A549 (cell line): ENCODE measurements around the gene FBLN1. TPM values are rescaled to one million over a fixed set of nuclear protein-coding genes. Genes with fewer than 3 reads are reported as not detected.
"Not testable (repeated sequence)": the region's sequence is repeated elsewhere in the genome, so short reads cannot be mapped to it uniquely, and the experiment has no call there.

Experiments
- ATAC-seq, 2 experiments: fragments of 200-7000 bp in 1 of 2; fragments of >200 bp in 1 of 2; cut with Nextera tagmentation in 1 of 2; cut with Tn5 transposase in 1 of 2; 3 replicates each; pipeline versions ENCODE4 v1.8.0 to v1.9.1; 2018 to 2020; ENCODE audit warnings: mild to moderate bottlenecking in 1 of 2, moderate library complexity in 1 of 2
- CTCF ChIA-PET: fragments of 300-600 bp; sonication (Branson Sonifier 250); formaldehyde crosslinking; extraction: SDS; loops from one replicate; lab custom pipeline; 2021; ENCODE audit warnings: antibody characterized with exemption, inconsistent platforms; lab: Yijun Ruan, JAX
- POLR2A ChIA-PET: fragments of 350-600 bp; formaldehyde crosslinking; extraction: SDS; loops from one replicate; lab custom pipeline; 2021; ENCODE audit warnings: antibody characterized with exemption, inconsistent platforms; lab: Yijun Ruan, JAX
- DNase-seq, 2 experiments: peaks; one replicate each; pipeline versions ENCODE4 v3.0.0 to v3.0.0-alpha.2; 2011 to 2016; ENCODE audit warnings: low read depth in 1 of 2, low spot score in 1 of 2
- FAIRE-seq: peaks from 2 replicates; lab custom pipeline; 2011; peaks lifted over from hg19 to GRCh38; lab: Jason Lieb, UNC
- H3K27ac ChIP-seq, 2 experiments: fragments of >200 bp; sonication (Bioruptor Twin); formaldehyde crosslinking; 3 replicates each; pipeline ENCODE4 v1.5.1; 2016 to 2017
- H3K4me1 ChIP-seq: fragments of >200 bp; sonication (Bioruptor Twin); formaldehyde crosslinking; 3 replicates; pipeline ENCODE4 v1.6.1; 2016
- H3K4me2 ChIP-seq: fragments of >200 bp; sonication (Bioruptor Twin); formaldehyde crosslinking; 3 replicates; pipeline ENCODE4 v1.6.1; 2016
- H3K4me3 ChIP-seq: fragments of >200 bp; sonication (Bioruptor Twin); formaldehyde crosslinking; 3 replicates; pipeline ENCODE4 v1.5.1; 2016
- H3K9me3 ChIP-seq: fragments of >200 bp; sonication (Bioruptor Twin); formaldehyde crosslinking; 3 replicates; pipeline ENCODE4 v1.6.1; 2016
- EP300 ChIP-seq, 2 experiments: fragments of >200 bp; sonication (Bioruptor Twin); formaldehyde crosslinking; IDR thresholded peaks; 2 replicates in 1 of 2; 3 replicates in 1 of 2; pipeline ENCODE4 v1.6.1; 2016 to 2017
- ESRRA ChIP-seq: fragments of 150-350 bp; IDR thresholded peaks from 2 replicates; pipeline ENCODE4 v1.6.1; 2014; ENCODE audit warnings: mild to moderate bottlenecking, low read length, borderline replicate concordance
- FOSB ChIP-seq: fragments of 250-450 bp; sonication (Bioruptor Pico); IDR thresholded peaks from 2 replicates; pipeline ENCODE4 v1.5.0; 2020; ENCODE audit warnings: mild to moderate bottlenecking, moderate library complexity
- HDAC2 ChIP-seq: fragments of 200-600 bp; sonication (generic); IDR thresholded peaks from 2 replicates; pipeline ENCODE4 v1.6.1; 2016
- JUN ChIP-seq, 2 experiments: fragments of >200 bp; sonication (Bioruptor Twin); formaldehyde crosslinking; IDR thresholded peaks; 2 replicates in 1 of 2; 3 replicates in 1 of 2; pipeline ENCODE4 v1.6.1; 2016 to 2017
- KDM1A ChIP-seq: fragments of 200-600 bp; sonication (generic); IDR thresholded peaks from 2 replicates; pipeline ENCODE4 v1.6.1; 2016; ENCODE audit warnings: low read depth, mild to moderate bottlenecking
- MAZ ChIP-seq: fragments of 150-350 bp; IDR thresholded peaks from 2 replicates; pipeline ENCODE4 v1.6.1; 2014; ENCODE audit warnings: antibody characterized with exemption, low read depth, low read length, borderline replicate concordance
- NFE2L2 ChIP-seq: fragments of 150-350 bp; conservative IDR thresholded peaks from 2 replicates; pipeline ENCODE4 v1.6.1; 2014; ENCODE audit warnings: low read length
- NPAS2 ChIP-seq: fragments of 250-450 bp; sonication (Bioruptor Pico); IDR thresholded peaks from 2 replicates; pipeline ENCODE4 v1.8.0; 2022; ENCODE audit warnings: mild to moderate bottlenecking, moderate library complexity, borderline replicate concordance
- NR3C1 ChIP-seq: fragments of >200 bp; sonication (Bioruptor Twin); formaldehyde crosslinking; IDR thresholded peaks from 3 replicates; pipeline ENCODE4 v1.6.1; 2017
- POLR2A ChIP-seq: IDR thresholded peaks from 2 replicates; pipeline ENCODE4 v1.6.1; 2012; ENCODE audit warnings: mild to moderate bottlenecking, low read length
- POLR2AphosphoS2 ChIP-seq: conservative IDR thresholded peaks from 2 replicates; pipeline ENCODE4 v1.6.1; 2012; ENCODE audit warnings: low read length, improper control_type of control experiment, inconsistent platforms
- RNF2 ChIP-seq: fragments of 200-600 bp; sonication (generic); IDR thresholded peaks from 2 replicates; pipeline ENCODE4 v1.6.1; 2016; ENCODE audit warnings: low read depth, mild to moderate bottlenecking, antibody characterized with exemption, moderate library complexity, borderline replicate concordance
- SMC3 ChIP-seq: fragments of >200 bp; sonication (Bioruptor Twin); formaldehyde crosslinking; IDR thresholded peaks from 3 replicates; pipeline ENCODE4 v1.6.1; 2018; ENCODE audit warnings: inconsistent platforms
- TFCP2L1 ChIP-seq: fragments of 250-450 bp; sonication (Bioruptor Pico); IDR thresholded peaks from 2 replicates; pipeline ENCODE4 v1.5.0; 2021; ENCODE audit warnings: mild to moderate bottlenecking
- ZC3H11A ChIP-seq: fragments of 450-650 bp; IDR thresholded peaks from 2 replicates; pipeline ENCODE4 v1.6.1; 2014; ENCODE audit warnings: antibody characterized with exemption, mild to moderate bottlenecking
- ZFP36 ChIP-seq: fragments of 450-650 bp; IDR thresholded peaks from 2 replicates; pipeline ENCODE4 v1.6.1; 2014; ENCODE audit warnings: borderline replicate concordance; ENCODE audit not compliant: partially characterized antibody
- ZSCAN20 ChIP-seq: fragments of 250-450 bp; sonication (Bioruptor Pico); IDR thresholded peaks from 2 replicates; pipeline ENCODE4 v1.8.0; 2022; ENCODE audit warnings: mild to moderate bottlenecking, moderate library complexity
- WGBS: methylation state at CpG from one replicate; pipeline ENCODE4 v1.1.6; 2017; ENCODE audit errors: missing lambda C conversion rate; 5-methylcytosine and 5-hydroxymethylcytosine counted together
- polyA plus RNA-seq, 4 experiments: library from polyadenylated mRNA; depleted of rRNA in 3 of 4; stranded (reverse); fragments of >200 nt; fragmentation: RNase III in 1 of 4; extraction: RNeasy Plus Mini Kit Qiagen cat#74134 plus additional on column Dnase treatment in 1 of 4; gene quantifications; 2 replicates in 3 of 4; 3 replicates in 1 of 4; pipeline ENCODE4 v1.2.3, GENCODE V29; 2011 to 2017
- TF ChIP-seq, protein P1 (sequence below): fragments of 250-450 bp; sonication (Bioruptor Pico); IDR thresholded peaks from 2 replicates; pipeline ENCODE4 v1.5.0; 2021; ENCODE audit warnings: mild to moderate bottlenecking, moderate library complexity, borderline replicate concordance
- TF ChIP-seq, protein P2 (sequence below): IDR thresholded peaks from 2 replicates; pipeline ENCODE4 v1.6.1; 2012
- TF ChIP-seq, protein P3 (sequence below): fragments of 250-450 bp; sonication (Bioruptor Pico); IDR thresholded peaks from 2 replicates; pipeline ENCODE4 v1.5.0; 2020; ENCODE audit warnings: low read depth, mild to moderate bottlenecking, moderate library complexity
- TF ChIP-seq, protein P4 (sequence below): fragments of >200 bp; sonication (Bioruptor Twin); formaldehyde crosslinking; IDR thresholded peaks from 3 replicates; pipeline ENCODE4 v1.6.1; 2016

The FBLN1 gene
- polyA plus RNA-seq, 2 of the 4 experiments (the other 2 are of a cell fraction), result 18.2 to 32.7 TPM

DNA sequence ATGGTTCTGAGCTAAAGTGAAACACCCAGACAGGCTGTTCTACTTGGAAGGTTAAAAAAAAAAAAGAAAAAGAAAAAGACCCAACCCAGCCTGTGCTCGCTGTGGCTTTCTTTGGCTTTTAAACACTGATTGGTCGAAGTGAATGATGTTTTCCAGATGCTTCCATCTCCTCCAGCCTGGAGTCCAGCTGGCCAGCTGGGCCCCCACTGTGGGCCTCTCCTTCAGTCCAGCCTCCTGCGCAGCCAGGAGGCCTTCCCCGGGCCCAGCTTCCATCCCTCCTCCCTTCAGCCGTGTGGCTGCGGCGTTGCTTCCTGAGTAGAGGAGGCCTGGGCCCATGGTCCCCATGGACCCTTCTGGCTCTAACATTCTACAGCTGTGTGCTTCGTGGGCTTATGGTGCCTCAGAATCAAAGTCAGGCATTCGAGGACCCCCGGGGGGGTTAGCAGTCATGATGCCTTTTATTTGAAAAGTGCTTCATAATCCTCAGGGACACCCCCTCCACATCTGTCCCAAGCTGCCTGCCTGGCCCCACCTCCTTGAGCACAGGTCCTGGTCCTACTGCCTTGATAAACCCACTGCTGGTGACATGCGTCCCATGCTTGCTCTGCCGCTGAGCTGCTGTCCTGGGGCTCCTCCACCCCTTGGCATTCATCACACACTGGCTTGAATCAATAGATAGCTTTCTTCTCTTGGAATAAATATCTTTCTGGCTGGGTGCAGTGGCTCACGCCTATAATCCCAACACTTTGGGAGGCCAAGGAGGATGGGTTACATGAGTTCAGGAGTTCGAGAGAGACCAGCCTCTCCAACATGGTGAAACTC, 42.2 kb upstream of the FBLN1 start:
- no peak overlapping the region for H3K4me2 ChIP-seq
- H3K4me3 ChIP-seq, result no peak overlapping the region
- no peak overlapping the region for H3K27ac ChIP-seq
- ATAC-seq, result no peak
- ChIA-PET POLR2A (no interaction called here), CTCF (interaction anchor here (0.6 kb wide), 2 partner anchors 63 to 162 kb away, joined by 3 to 4 read pairs; no protein-coding TSS in a partner anchor)
- no peaks in the 10 kb centered on the region for H3K4me1 ChIP-seq
- no peak for DNase-seq
- FAIRE-seq, result no peak
- TF ChIP-seq NPAS2 (CRISPR knock-in tag) (no peak), SMC3 (no peak), EP300 (IDR thresholded peaks at IDR 0.05) (no peak)
- TF ChIP-seq, protein P1, sequence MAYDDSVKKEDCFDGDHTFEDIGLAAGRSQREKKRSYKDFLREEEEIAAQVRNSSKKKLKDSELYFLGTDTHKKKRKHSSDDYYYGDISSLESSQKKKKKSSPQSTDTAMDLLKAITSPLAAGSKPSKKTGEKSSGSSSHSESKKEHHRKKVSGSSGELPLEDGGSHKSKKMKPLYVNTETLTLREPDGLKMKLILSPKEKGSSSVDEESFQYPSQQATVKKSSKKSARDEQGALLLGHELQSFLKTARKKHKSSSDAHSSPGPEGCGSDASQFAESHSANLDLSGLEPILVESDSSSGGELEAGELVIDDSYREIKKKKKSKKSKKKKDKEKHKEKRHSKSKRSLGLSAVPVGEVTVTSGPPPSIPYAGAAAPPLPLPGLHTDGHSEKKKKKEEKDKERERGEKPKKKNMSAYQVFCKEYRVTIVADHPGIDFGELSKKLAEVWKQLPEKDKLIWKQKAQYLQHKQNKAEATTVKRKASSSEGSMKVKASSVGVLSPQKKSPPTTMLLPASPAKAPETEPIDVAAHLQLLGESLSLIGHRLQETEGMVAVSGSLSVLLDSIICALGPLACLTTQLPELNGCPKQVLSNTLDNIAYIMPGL, result no peak
- TF ChIP-seq, protein P2, sequence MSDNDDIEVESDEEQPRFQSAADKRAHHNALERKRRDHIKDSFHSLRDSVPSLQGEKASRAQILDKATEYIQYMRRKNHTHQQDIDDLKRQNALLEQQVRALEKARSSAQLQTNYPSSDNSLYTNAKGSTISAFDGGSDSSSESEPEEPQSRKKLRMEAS, result no peak
- 85% methylated on average over 14 of the region's 14 CpGs for WGBS
- H3K9me3 ChIP-seq, result no peaks in the 10 kb centered on the region

DNA sequence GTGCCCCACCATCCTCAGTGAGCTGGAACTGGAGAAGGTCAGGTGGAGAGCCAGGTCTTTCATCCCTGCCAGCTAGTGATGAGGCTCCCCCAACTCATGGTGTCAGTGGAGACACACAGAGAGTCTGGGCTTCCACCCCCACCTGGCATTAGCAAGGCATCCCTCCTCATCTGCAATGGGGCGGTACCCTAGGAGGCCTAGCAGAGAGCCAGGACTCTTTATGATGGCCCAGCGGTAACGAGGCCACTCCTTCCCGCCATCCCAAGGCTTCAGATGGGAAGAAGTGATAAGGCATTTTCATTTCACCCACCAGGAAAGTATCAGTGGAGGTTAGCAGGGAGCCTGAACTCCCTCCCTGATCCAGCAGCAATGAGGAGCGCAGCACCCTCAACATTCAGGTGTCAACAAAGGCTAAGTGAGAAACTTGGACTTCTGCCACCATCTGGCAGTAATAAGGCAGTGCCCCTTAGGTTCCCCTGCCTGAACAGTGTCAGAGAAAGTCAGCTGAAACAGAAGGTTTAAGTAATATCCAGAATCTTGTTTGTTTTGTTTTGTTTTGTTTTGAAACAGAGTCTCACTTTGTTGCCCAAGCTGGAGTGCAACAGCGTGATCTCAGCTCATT, 40.5 kb upstream of the FBLN1 start:
- Histone ChIP-seq H3K4me1 (no peaks in the 10 kb centered on the region), H3K4me3 (no peak overlapping the region), H3K4me2 (no peak overlapping the region), H3K27ac (no peak overlapping the region), H3K9me3 (no peaks in the 10 kb centered on the region)
- TF ChIP-seq RNF2, result no peak
- ChIA-PET POLR2A (no interaction called here), CTCF (interaction anchor here (1.4 kb wide), 1 partner anchor 21 kb away, joined by 5 read pairs; no protein-coding TSS in a partner anchor)
- FAIRE-seq, result no peak
- no peak for DNase-seq
- peak in 1 of 2 experiments; percentile 43; a peak in 1 of 6 replicates for ATAC-seq
- WGBS, result 83% methylated on average over 5 of the region's 6 CpGs

DNA sequence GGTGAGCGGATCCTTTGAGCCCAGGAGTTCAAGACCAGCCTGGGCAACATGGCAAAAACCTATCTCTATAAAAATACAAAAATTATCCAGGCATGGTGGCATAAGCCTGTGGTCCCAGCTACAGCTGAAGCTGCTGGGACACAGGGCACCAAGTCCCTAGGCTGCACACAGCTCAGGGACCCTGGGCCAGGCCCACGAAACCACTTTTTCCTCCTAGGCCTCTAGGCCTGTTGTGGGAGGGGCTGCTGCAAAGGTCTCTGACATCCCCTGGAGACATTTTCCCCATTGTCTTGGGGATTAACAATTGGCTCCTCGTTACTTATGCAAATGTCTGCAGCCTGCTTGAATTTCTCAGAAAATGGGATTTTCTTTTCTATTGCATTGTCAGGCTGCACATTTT, 39.0 kb upstream of the FBLN1 start:
- CTCF ChIA-PET, POLR2A ChIA-PET, H3K27ac ChIP-seq, FAIRE-seq, H3K4me3 ChIP-seq, ATAC-seq, H3K9me3 ChIP-seq, DNase-seq, H3K4me2 ChIP-seq, H3K4me1 ChIP-seq: not testable (repeated sequence)
- 78% methylated on average over 3 of the region's 3 CpGs for WGBS
- peak; percentile 4 for TF ChIP-seq ZFP36

DNA sequence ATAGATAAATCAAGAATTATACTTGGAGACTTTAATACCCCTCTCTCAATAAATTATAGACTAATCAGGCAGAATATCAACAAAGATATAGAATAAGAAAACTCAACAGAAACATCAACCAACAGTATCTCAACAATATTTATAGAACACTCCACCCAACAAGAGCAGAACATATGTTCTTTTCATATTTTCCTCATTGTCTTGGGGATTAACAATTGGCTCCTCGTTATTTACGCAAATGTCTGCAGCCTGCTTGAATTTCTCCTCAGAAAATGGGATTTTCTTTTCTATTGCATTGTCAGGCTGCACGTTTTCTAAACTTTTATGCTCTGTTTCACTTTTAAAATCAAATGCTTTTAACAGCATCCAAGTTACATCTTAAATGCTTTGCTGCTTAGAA, 37.0 kb upstream of the FBLN1 start:
- no peak for DNase-seq
- ATAC-seq, result no peak
- CTCF ChIA-PET, result interaction anchor here (1.1 kb wide), 1 partner anchor 84 kb away, joined by 3 read pairs; no protein-coding TSS in a partner anchor
- TF ChIP-seq ZC3H11A (no peak), ZSCAN20 (CRISPR knock-in tag) (no peak), JUN (IDR thresholded peaks at IDR 0.05) (no peak), POLR2A (no peak), FOSB (no peak), NR3C1 (no peak), POLR2AphosphoS2 (no peak), NPAS2 (CRISPR knock-in tag) (no peak), MAZ (no peak), KDM1A (no peak), NFE2L2 (no peak), ESRRA (no peak), ZFP36 (no peak), TFCP2L1 (CRISPR knock-in tag) (no peak), HDAC2 (no peak)
- TF ChIP-seq, protein P3, sequence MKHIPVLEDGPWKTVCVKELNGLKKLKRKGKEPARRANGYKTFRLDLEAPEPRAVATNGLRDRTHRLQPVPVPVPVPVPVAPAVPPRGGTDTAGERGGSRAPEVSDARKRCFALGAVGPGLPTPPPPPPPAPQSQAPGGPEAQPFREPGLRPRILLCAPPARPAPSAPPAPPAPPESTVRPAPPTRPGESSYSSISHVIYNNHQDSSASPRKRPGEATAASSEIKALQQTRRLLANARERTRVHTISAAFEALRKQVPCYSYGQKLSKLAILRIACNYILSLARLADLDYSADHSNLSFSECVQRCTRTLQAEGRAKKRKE, result no peak
- TF ChIP-seq, protein P4, sequence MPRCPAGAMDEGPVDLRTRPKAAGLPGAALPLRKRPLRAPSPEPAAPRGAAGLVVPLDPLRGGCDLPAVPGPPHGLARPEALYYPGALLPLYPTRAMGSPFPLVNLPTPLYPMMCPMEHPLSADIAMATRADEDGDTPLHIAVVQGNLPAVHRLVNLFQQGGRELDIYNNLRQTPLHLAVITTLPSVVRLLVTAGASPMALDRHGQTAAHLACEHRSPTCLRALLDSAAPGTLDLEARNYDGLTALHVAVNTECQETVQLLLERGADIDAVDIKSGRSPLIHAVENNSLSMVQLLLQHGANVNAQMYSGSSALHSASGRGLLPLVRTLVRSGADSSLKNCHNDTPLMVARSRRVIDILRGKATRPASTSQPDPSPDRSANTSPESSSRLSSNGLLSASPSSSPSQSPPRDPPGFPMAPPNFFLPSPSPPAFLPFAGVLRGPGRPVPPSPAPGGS, result no peak
- TF ChIP-seq, all 56 proteins: peak for 0
- H3K4me1 ChIP-seq, result peaks cover 7% of the 10 kb centered on the region; the same call in 2 of the 3 replicates
- H3K4me2 ChIP-seq, result no peak overlapping the region
- FAIRE-seq, result no peak
- 74% methylated on average over 3 of the region's 3 CpGs for WGBS
- H3K27ac ChIP-seq, result no peak overlapping the region
- H3K9me3 ChIP-seq, result peaks cover 4% of the 10 kb centered on the region; the same call in 1 of the 3 replicates
- H3K4me3 ChIP-seq, result no peak overlapping the region
- POLR2A ChIA-PET, result no interaction called here
